SK-N-SH (cell line): ENCODE results near the gene ACACB. TPM values are rescaled to one million over a fixed set of nuclear protein-coding genes. Genes with fewer than 3 reads are reported as not detected.

Experiments used
- CTCF ChIA-PET: fragments of 300-600, 350-600 bp; formaldehyde crosslinking; extraction: SDS; loops from one replicate; lab custom pipeline; 2021; lab: Yijun Ruan, JAX
- POLR2A ChIA-PET: fragments of 350-600 bp; sonication (Branson Sonifier 250); formaldehyde crosslinking; extraction: SDS; loops from one replicate; lab custom pipeline; 2020; ENCODE audit warnings: antibody characterized with exemption, inconsistent platforms; lab: Yijun Ruan, JAX
- DNase-seq: peaks from one replicate; pipeline ENCODE4 v3.0.0; 2012
- H2AFZ ChIP-seq: fragments of 200-600 bp; sonication (generic); 2 replicates; pipeline ENCODE4 v1.8.1; 2016; ENCODE audit warnings: antibody characterized with exemption, mild to moderate bottlenecking, low read depth
- H3F3A ChIP-seq: fragments of 200-600 bp; sonication (generic); replicated peaks from 2 replicates; pipeline ENCODE3; 2016; ENCODE audit warnings: antibody characterized with exemption, mild to moderate bottlenecking; ENCODE audit not compliant: insufficient read depth
- H3K27ac ChIP-seq, 2 experiments: fragments of 200-500 bp in 1 of 2; fragments of 200-600 bp in 1 of 2; sonication (Bioruptor generic) in 1 of 2; sonication (generic), shearing (Covaris generic) in 1 of 2; 2 replicates each; pipeline versions ENCODE4 v1.5.1 to v1.6.1; 2014 to 2016; ENCODE audit warnings: low read depth in 2 of 2, inconsistent platforms in 1 of 2, low read length in 1 of 2, mild to moderate bottlenecking in 1 of 2, mixed read lengths in 1 of 2
- H3K27me3 ChIP-seq: fragments of 200-600 bp; sonication (generic), shearing (Covaris generic); 2 replicates; pipeline ENCODE4 v1.6.1; 2016; ENCODE audit warnings: mixed run types; ENCODE audit not compliant: insufficient read depth
- H3K36me3 ChIP-seq, 2 experiments: fragments of 200-500 bp in 1 of 2; fragments of 200-600 bp in 1 of 2; sonication (Bioruptor generic) in 1 of 2; sonication (generic) in 1 of 2; replicated peaks in 1 of 2; 2 replicates each; pipeline versions ENCODE3 to v1.5.1; 2014 to 2016; ENCODE audit warnings: low read length in 1 of 2, mild to moderate bottlenecking in 1 of 2; ENCODE audit not compliant: insufficient read depth in 2 of 2, control insufficient read depth in 1 of 2
- H3K4me1 ChIP-seq, 2 experiments: fragments of 200-500 bp in 1 of 2; fragments of 200-600 bp in 1 of 2; sonication (Bioruptor generic) in 1 of 2; sonication (generic), shearing (Covaris generic) in 1 of 2; 2 replicates each; pipeline versions ENCODE4 v1.5.1 to v1.6.1; 2014 to 2016; ENCODE audit warnings: low read depth in 1 of 2, low read length in 1 of 2, mixed run types in 1 of 2; ENCODE audit not compliant: insufficient read depth in 2 of 2, control insufficient read depth in 1 of 2
- H3K4me2 ChIP-seq: fragments of 200-600 bp; sonication (generic), shearing (Covaris generic); 2 replicates; pipeline ENCODE4 v1.6.1; 2017; ENCODE audit warnings: mixed run types
- H3K4me3 ChIP-seq, 2 experiments: fragments of 200-500 bp in 1 of 2; fragments of 200-600 bp in 1 of 2; sonication (Bioruptor generic) in 1 of 2; sonication (generic), shearing (Covaris generic) in 1 of 2; 2 replicates each; pipeline versions ENCODE4 v1.5.1 to v1.8.1; 2014 to 2016; ENCODE audit warnings: low read depth in 2 of 2, inconsistent platforms in 1 of 2, low read length in 1 of 2, mild to moderate bottlenecking in 1 of 2, mixed read lengths in 1 of 2, moderate library complexity in 1 of 2
- H3K79me2 ChIP-seq: fragments of 200-600 bp; sonication (generic); 2 replicates; pipeline ENCODE4 v1.8.1; 2017; ENCODE audit warnings: mild to moderate bottlenecking; ENCODE audit not compliant: insufficient read depth
- H3K9ac ChIP-seq: fragments of 200-600 bp; sonication (generic); 2 replicates; pipeline ENCODE4 v1.6.1; 2017; ENCODE audit warnings: mixed run types
- H3K9me2 ChIP-seq: fragments of 200-600 bp; sonication (generic); 2 replicates; pipeline ENCODE4 v1.6.1; 2017; ENCODE audit warnings: mixed run types
- H3K9me3 ChIP-seq: fragments of 200-600 bp; sonication (generic); 2 replicates; pipeline ENCODE4 v1.6.1; 2017; ENCODE audit warnings: mixed run types, mild to moderate bottlenecking, moderate library complexity
- H4K20me1 ChIP-seq: fragments of 200-600 bp; sonication (generic); 2 replicates; pipeline ENCODE4 v1.6.1; 2017; ENCODE audit warnings: mild to moderate bottlenecking, mixed run types; ENCODE audit not compliant: insufficient read depth
- EZH2phosphoT487 ChIP-seq: fragments of 200-600 bp; sonication (generic); IDR thresholded peaks from 2 replicates; pipeline ENCODE4 v1.6.1; 2017; ENCODE audit warnings: low read depth, mixed run types, mild to moderate bottlenecking, antibody characterized with exemption, moderate library complexity, borderline replicate concordance
- FOXM1 ChIP-seq: IDR thresholded peaks from 2 replicates; pipeline ENCODE4 v1.4.0; 2012; ENCODE audit warnings: low read depth, mild to moderate bottlenecking
- JUND ChIP-seq: IDR thresholded peaks from 2 replicates; pipeline ENCODE4 v1.4.0; 2012
- NRF1 ChIP-seq: IDR thresholded peaks from 2 replicates; pipeline ENCODE4 v1.6.1; 2012; ENCODE audit warnings: low read depth, mild to moderate bottlenecking, low read length
- RAD21 ChIP-seq: IDR thresholded peaks from 2 replicates; pipeline ENCODE4 v1.6.1; 2012; ENCODE audit warnings: mild to moderate bottlenecking, low read length
- REST ChIP-seq: IDR thresholded peaks from 2 replicates; pipeline ENCODE4 v1.6.1; 2012; ENCODE audit warnings: mild to moderate bottlenecking, low read depth, low read length, moderate library complexity
- WGBS: methylation state at CpG from one replicate; pipeline ENCODE4 v1.1.6; 2017; ENCODE audit warnings: low lambda C conversion rate; 5-methylcytosine and 5-hydroxymethylcytosine counted together
- polyA plus RNA-seq, 3 experiments: library from polyadenylated mRNA; depleted of rRNA; stranded (reverse); fragments of >200 nt; gene quantifications; 2 replicates each; pipeline ENCODE4 v1.2.3, GENCODE V29; 2012
- TF ChIP-seq, protein P1 (sequence below): IDR thresholded peaks from 2 replicates; pipeline ENCODE4 v1.4.0; 2012; ENCODE audit warnings: low read depth
- TF ChIP-seq, protein P2 (sequence below): fragments of 150-350 bp; IDR thresholded peaks from 2 replicates; pipeline ENCODE4 v1.6.1; 2017; ENCODE audit warnings: antibody characterized with exemption, low read length, low read depth, borderline replicate concordance
- TF ChIP-seq, protein P3 (sequence below): IDR thresholded peaks from 2 replicates; pipeline ENCODE4 v1.4.0; 2012; ENCODE audit warnings: low read depth, borderline replicate concordance

Gene ACACB
- polyA plus RNA-seq, 1 of the 3 experiments (the other 2 are of a cell fraction): 6.1 TPM

DNA sequence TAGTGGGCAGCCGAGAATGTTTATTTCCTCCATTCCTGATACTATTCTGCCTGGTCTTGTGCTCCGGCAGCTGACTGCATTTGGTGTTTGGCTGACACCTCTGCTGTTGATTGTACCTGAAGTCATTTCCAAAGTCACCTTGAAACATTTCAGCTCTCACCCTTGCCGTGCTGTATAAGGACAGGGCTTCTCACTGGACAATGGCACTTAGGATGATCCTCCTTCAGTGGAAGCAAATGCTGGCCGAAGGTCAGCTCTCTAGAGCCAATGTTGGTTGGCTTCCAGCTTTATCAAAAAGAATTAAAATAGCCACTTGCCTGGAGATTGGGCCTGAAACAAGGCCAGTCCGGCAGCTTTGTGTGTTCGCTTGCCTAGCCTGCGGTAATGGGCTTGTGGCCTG lies 44.0 kb downstream of the ACACB start:
- no peak overlapping the region for H3K27ac ChIP-seq
- no peak for DNase-seq
- no peak overlapping the region for H2AFZ ChIP-seq
- H3K9ac ChIP-seq: no peak overlapping the region
- TF ChIP-seq, protein P1, sequence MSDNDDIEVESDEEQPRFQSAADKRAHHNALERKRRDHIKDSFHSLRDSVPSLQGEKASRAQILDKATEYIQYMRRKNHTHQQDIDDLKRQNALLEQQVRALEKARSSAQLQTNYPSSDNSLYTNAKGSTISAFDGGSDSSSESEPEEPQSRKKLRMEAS: no peak
- no peak for TF ChIP-seq NRF1
- TF ChIP-seq, all 33 proteins: peak for 0
- H3K9me3 ChIP-seq: no peaks in the 10 kb centered on the region
- no peaks in the 10 kb centered on the region for H4K20me1 ChIP-seq
- H3F3A ChIP-seq: no peaks in the 10 kb centered on the region
- CTCF ChIA-PET: interaction anchor here (0.6 kb wide), 1 partner anchor 225 kb away, joined by 3 read pairs; no protein-coding TSS in a partner anchor
- WGBS: 94% methylated on average over 6 of the region's 7 CpGs
- no peaks in the 10 kb centered on the region for H3K36me3 ChIP-seq
- H3K9me2 ChIP-seq: no peaks in the 10 kb centered on the region
- no peak overlapping the region for H3K4me3 ChIP-seq
- H3K4me2 ChIP-seq: no peak overlapping the region
- POLR2A ChIA-PET: no interaction called here
- peaks cover 0 to 6% of the 10 kb centered on the region in 2 experiments; a peak in 2 of 4 replicates for H3K4me1 ChIP-seq
- H3K79me2 ChIP-seq: no peaks in the 10 kb centered on the region
- H3K27me3 ChIP-seq: no peaks in the 10 kb centered on the region

- Histone ChIP-seq H3K36me3 (no peaks in the 10 kb centered on the region), H3F3A (no peaks in the 10 kb centered on the region), H3K27me3 (no peaks in the 10 kb centered on the region), H3K4me2 (no peak overlapping the region), H2AFZ (no peak overlapping the region), H3K9ac (no peak overlapping the region), H3K9me2 (no peaks in the 10 kb centered on the region), H4K20me1 (no peaks in the 10 kb centered on the region), H3K79me2 (no peaks in the 10 kb centered on the region), H3K4me3 (no peak overlapping the region), H3K9me3 (no peaks in the 10 kb centered on the region), H3K4me1 (peaks cover 0 to 6% of the 10 kb centered on the region in 2 experiments; a peak in 1 of 4 replicates), H3K27ac (no peak overlapping the region)
- WGBS: 93% methylated on average over 4 of the region's 4 CpGs
- no peak for DNase-seq
- TF ChIP-seq FOXM1 (no peak), RAD21 (no peak), JUND (no peak), REST (no peak), EZH2phosphoT487 (no peak)
- TF ChIP-seq, protein P2, sequence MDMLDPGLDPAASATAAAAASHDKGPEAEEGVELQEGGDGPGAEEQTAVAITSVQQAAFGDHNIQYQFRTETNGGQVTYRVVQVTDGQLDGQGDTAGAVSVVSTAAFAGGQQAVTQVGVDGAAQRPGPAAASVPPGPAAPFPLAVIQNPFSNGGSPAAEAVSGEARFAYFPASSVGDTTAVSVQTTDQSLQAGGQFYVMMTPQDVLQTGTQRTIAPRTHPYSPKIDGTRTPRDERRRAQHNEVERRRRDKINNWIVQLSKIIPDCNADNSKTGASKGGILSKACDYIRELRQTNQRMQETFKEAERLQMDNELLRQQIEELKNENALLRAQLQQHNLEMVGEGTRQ: no peak
- TF ChIP-seq, protein P3, sequence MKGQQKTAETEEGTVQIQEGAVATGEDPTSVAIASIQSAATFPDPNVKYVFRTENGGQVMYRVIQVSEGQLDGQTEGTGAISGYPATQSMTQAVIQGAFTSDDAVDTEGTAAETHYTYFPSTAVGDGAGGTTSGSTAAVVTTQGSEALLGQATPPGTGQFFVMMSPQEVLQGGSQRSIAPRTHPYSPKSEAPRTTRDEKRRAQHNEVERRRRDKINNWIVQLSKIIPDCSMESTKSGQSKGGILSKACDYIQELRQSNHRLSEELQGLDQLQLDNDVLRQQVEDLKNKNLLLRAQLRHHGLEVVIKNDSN: no peak
- TF ChIP-seq, protein P1: no peak
- ChIA-PET POLR2A (no interaction called here), CTCF (no interaction called here)
Observed at GRCh38 chr12:109160873-109161272, 44.5 kb downstream of the ACACB start.
